Thoracic aorta (tissue), 2 donors: ENCODE measurements around the gene USP13. TPM values are rescaled to one million over a fixed set of nuclear protein-coding genes. Genes with fewer than 3 reads are reported as not detected.

Experiments used
- ATAC-seq: fragments of 150-250 bp; one replicate; pipeline ENCODE4 v1.8.0; 2017; ENCODE audit warnings: low read depth; ENCODE audit not compliant: insufficient number of reproducible peaks, low FRiP score
- DNase-seq: peaks from one replicate; pipeline ENCODE4 v3.0.0-alpha.2; 2020; ENCODE audit warnings: low spot score
- H3K27ac ChIP-seq, 2 donors: fragments of 200-600 bp; sonication (generic); 1 replicate in 1 of 2; 2 replicates in 1 of 2; pipeline ENCODE4 v1.5.1; 2016; ENCODE audit warnings: mild to moderate bottlenecking in 2 of 2, moderate library complexity in 2 of 2
- H3K27me3 ChIP-seq: fragments of 200-600 bp; sonication (generic); replicated peaks from 2 replicates; pipeline ENCODE4 v1.6.0; 2016; ENCODE audit warnings: mild to moderate bottlenecking; ENCODE audit not compliant: insufficient read depth
- H3K36me3 ChIP-seq: fragments of 200-600 bp; sonication (generic); one replicate; pipeline ENCODE4 v1.5.1; 2016
- H3K4me1 ChIP-seq, 2 donors: fragments of 200-600 bp; sonication (generic); 1 replicate in 1 of 2; 2 replicates in 1 of 2; pipeline versions ENCODE4 v1.5.1 to v1.6.0; 2016; ENCODE audit warnings: low read depth in 2 of 2, mild to moderate bottlenecking in 1 of 2; ENCODE audit not compliant: control insufficient read depth in 1 of 2
- H3K4me3 ChIP-seq: fragments of 200-600 bp; sonication (generic); 2 replicates; pipeline ENCODE4 v1.5.1; 2016; ENCODE audit warnings: mild to moderate bottlenecking
- H3K9me3 ChIP-seq: fragments of 200-600 bp; sonication (generic); 2 replicates; pipeline ENCODE4 v1.5.1; 2016
- total RNA-seq, 2 donors: library from RNA; depleted of rRNA; stranded (reverse); fragments of >200 nt; gene quantifications; one replicate each; pipeline versions ENCODE4 v1.1.0 to v1.2.3, GENCODE V29; 2016
- TF ChIP-seq, protein P1 (sequence below): fragments of 200-600 bp; sonication (generic); IDR thresholded peaks from one replicate; pipeline ENCODE4 v1.5.1; 2019; ENCODE audit warnings: antibody characterized with exemption

Gene USP13
- total RNA-seq, 2 donors from 2014 or later: 5.1 to 8.2 TPM

DNA sequence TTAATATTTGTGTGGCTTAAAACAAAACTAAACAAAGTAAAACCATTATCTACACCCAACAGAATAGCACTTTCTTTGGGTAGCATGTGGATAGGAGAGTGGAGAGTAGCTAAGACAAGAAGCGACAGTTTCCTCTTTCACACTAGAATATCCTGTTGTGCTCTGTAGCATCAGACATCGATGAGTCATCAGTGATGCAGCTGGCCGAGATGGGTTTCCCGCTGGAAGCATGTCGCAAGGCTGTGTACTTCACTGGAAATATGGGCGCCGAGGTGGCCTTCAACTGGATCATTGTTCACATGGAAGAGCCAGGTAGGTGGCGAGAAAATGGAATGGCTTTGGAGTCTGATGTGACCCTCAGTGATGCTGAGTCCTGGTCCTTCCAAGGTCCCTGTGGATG lies 108.1 kb downstream of the USP13 start:
- Histone ChIP-seq H3K4me1 (no peaks in the 10 kb centered on the region), H3K9me3 (no peaks in the 10 kb centered on the region), H3K4me3 (no peak overlapping the region), H3K27ac (no peak overlapping the region), H3K36me3 (peaks cover 11% of the 10 kb centered on the region), H3K27me3 (no peaks in the 10 kb centered on the region)
- TF ChIP-seq, protein P1, sequence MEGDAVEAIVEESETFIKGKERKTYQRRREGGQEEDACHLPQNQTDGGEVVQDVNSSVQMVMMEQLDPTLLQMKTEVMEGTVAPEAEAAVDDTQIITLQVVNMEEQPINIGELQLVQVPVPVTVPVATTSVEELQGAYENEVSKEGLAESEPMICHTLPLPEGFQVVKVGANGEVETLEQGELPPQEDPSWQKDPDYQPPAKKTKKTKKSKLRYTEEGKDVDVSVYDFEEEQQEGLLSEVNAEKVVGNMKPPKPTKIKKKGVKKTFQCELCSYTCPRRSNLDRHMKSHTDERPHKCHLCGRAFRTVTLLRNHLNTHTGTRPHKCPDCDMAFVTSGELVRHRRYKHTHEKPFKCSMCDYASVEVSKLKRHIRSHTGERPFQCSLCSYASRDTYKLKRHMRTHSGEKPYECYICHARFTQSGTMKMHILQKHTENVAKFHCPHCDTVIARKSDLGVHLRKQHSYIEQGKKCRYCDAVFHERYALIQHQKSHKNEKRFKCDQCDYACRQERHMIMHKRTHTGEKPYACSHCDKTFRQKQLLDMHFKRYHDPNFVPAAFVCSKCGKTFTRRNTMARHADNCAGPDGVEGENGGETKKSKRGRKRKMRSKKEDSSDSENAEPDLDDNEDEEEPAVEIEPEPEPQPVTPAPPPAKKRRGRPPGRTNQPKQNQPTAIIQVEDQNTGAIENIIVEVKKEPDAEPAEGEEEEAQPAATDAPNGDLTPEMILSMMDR: no peak
- DNase-seq (no peak), ATAC-seq (no peak)

DNA sequence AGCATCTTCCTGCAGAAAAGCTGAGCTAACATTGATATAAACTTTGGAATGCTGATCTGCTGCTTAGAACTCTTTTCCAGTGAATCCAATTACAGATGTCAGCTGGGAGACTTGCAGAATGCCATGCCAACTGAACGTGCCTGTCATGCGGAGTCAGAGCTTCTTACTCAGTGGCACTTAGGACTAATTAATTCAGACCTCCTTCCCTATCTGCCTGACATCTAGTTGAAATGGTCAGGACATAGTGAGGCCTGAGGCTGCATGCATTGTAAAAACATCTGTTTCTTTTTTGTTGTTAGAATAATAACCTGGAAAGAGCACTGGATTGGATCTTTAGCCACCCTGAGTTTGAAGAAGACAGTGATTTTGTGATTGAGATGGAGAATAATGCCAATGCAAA lies 112.6 kb downstream of the USP13 start:
- no peaks in the 10 kb centered on the region for H3K9me3 ChIP-seq
- H3K27me3 ChIP-seq: no peaks in the 10 kb centered on the region
- ATAC-seq (no peak), DNase-seq (no peak)
- H3K36me3 ChIP-seq: peaks cover 12% of the 10 kb centered on the region
- TF ChIP-seq, protein P1: no peak
- H3K27ac ChIP-seq: no peak overlapping the region
- no peak overlapping the region for H3K4me3 ChIP-seq
- H3K4me1 ChIP-seq: no peaks in the 10 kb centered on the region

DNA sequence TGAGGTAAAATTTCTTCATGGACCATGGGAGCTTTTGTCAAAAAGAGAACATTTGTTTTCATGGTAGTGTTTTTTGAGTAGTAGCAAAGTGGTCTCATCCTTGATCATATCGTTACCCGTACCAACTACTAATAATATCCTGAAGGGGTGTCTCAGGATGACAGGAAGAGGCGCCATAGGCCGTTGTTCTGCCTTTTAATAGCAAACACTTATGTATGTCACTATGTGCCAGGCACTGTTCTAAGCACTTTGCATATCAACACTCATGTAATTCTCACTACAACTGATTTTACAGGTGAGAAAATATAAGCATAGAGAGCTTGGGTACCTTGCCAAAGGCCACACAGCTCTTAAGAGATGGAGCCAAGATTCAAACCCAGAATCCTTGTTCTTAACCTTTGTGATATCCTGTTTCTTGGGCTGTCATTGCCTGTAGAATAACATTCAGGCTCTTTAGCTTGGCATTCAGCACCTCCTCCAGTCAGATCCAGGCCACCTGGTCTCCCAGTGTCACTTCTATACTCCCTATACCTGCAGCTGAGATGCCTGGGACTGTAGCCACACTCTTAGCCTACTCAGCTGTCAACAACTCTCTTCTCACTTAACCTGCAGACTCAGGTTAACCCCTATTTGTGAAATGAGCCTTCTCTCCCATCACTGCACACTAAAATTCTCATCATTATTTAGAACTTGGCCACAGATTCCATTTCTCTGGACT lies 113.7 kb downstream of the USP13 start:
- H3K9me3 ChIP-seq: no peaks in the 10 kb centered on the region
- TF ChIP-seq, protein P1: no peak
- DNase-seq: no peak
- peaks cover 12% of the 10 kb centered on the region for H3K36me3 ChIP-seq
- H3K4me3 ChIP-seq: no peak overlapping the region
- ATAC-seq: no peak
- no peaks in the 10 kb centered on the region for H3K27me3 ChIP-seq
- H3K4me1 ChIP-seq: no peaks in the 10 kb centered on the region
- H3K27ac ChIP-seq: no peak overlapping the region

DNA sequence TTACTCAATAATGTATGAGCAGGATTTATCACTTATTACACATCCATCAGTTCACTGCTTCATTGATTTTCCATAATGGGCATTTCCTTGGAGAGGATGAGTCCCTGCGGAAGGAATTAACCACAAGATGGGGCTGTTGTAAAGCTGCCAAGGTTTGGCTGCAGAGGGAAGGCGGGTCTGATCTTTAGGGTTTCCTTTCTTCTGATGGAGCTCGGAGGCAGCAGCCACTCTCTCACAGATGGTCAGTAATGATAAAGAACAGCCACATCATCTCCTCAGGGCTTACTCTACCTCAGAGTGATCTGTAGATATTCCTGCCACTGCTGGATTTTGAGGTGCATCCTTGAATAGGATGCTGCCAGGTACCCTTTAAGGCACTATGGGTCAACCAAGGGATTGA lies 115.2 kb downstream of the USP13 start:
- DNase-seq: no peak
- Histone ChIP-seq H3K36me3 (peaks cover 9% of the 10 kb centered on the region), H3K27me3 (no peaks in the 10 kb centered on the region)

DNA sequence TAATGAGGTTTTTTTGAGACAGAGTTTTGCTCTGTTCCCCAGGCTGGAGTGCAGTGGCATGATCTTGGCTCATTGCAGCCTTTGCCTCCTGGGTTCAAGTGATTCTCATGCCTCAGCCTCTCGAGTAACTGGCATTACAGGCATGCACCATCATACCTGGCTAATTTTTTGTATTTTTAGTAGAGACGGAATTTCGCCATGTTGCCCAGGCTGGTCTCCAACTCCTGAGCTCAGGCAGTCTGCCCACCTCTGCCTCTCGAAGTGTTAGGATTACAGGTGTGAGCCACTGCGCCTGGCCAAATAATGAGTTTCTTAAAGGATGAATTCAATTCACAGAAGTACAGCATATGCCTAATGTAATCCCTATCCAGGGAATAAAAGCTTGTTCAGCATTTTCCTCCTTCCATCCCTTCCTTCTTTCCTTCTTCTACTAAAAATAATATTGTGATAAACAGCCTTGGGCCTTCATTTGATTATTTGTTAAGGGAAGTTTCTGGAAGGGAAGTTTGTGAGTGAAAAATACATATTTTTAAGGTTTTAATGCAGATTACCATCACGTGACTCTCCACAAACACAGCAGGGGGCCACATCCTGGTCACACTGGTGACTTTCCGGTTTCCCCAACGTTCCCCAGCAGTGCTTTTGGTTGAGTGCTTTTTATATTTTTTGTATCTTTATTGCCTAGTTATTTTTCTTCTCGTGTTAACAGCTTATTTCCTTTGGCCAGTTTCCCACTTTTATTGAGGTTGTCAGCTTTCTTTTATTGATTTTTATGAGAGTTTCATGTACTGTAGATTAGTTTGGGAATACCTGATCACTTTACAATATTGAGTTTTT lies 116.8 kb downstream of the USP13 start:
- Histone ChIP-seq H3K9me3 (no peaks in the 10 kb centered on the region), H3K36me3 (peaks cover 9% of the 10 kb centered on the region), H3K4me3 (no peak overlapping the region), H3K4me1 (no peaks in the 10 kb centered on the region), H3K27ac (no peak overlapping the region), H3K27me3 (no peaks in the 10 kb centered on the region)
- DNase-seq: no peak
- ATAC-seq: no peak
- TF ChIP-seq, protein P1: no peak

More for the DNA sequence above, 115.2 kb downstream of the USP13 start:
- no peak overlapping the region for H3K4me3 ChIP-seq
- H3K9me3 ChIP-seq: no peaks in the 10 kb centered on the region
- no peaks in the 10 kb centered on the region for H3K4me1 ChIP-seq
- H3K27ac ChIP-seq: no peak overlapping the region
- ATAC-seq: no peak
- TF ChIP-seq, protein P1: no peak
